GM12864 (cell line): ENCODE results near the gene C10orf143.

Source experiments
- DNase-seq: peaks from one replicate; pipeline ENCODE4 v3.0.0-alpha.2; 2011; ENCODE audit warnings: low read depth
- H3K4me3 ChIP-seq: 2 replicates; pipeline ENCODE4 v1.5.1; 2011; ENCODE audit warnings: mild to moderate bottlenecking, low read depth, low read length, control low read depth
- TF ChIP-seq, protein P1 (sequence below): IDR thresholded peaks from 2 replicates; pipeline ENCODE4 v1.5.1; 2011; ENCODE audit warnings: low read depth, mild to moderate bottlenecking, moderate library complexity, low read length, control low read depth, inconsistent platforms; ENCODE audit errors: missing control alignments

C10orf143 gene

DNA sequence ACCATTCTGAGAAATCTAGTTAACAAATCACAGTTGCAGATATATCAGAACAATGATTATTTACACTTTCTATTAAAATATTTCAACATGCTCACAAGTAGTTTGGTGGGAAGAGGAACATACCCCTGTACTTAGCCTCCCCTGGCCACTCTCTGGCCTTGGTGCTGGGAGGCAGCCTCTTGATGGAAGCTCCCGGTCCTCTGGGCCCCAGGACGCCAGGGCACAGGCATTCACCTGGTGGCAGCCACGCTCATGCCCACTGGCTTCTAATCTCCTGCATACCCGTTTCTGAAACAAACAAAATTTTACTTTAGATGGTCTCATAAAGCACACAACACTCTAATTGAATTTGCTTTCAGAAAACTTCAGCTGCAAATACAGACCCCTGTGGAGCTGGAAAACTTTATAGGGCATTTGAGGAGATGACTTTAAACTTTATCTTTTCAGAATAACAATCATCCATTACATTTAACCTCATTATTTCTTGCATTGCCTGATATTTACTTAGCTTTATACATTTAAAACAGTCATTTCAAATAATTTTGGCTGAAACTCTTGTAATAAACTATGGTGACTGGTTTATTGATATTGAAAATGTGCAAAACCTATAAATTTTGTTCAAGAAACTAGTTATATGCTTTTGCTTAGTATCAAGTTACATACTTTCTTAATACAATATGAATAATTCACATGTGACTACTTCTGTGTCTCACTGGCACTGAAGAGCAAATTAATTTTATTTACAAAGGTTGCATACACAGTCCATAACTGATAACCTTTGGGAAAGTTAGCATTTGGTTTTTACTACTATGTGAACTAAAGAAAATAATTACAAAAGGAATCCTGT lies 30.8 kb downstream of the C10orf143 start:
- no peak overlapping the region for H3K4me3 ChIP-seq
- no peak for DNase-seq
- TF ChIP-seq, protein P1, sequence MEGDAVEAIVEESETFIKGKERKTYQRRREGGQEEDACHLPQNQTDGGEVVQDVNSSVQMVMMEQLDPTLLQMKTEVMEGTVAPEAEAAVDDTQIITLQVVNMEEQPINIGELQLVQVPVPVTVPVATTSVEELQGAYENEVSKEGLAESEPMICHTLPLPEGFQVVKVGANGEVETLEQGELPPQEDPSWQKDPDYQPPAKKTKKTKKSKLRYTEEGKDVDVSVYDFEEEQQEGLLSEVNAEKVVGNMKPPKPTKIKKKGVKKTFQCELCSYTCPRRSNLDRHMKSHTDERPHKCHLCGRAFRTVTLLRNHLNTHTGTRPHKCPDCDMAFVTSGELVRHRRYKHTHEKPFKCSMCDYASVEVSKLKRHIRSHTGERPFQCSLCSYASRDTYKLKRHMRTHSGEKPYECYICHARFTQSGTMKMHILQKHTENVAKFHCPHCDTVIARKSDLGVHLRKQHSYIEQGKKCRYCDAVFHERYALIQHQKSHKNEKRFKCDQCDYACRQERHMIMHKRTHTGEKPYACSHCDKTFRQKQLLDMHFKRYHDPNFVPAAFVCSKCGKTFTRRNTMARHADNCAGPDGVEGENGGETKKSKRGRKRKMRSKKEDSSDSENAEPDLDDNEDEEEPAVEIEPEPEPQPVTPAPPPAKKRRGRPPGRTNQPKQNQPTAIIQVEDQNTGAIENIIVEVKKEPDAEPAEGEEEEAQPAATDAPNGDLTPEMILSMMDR, result no peak

- H3K4me3 ChIP-seq, result no peak overlapping the region
- TF ChIP-seq, protein P1, result no peak
- no peak for DNase-seq
Observed at GRCh38 chr10:130078120-130078519, 32.5 kb downstream of the C10orf143 start.

GRCh38 chr10:130076681-130077080 lies 33.9 kb downstream of the C10orf143 start:
- H3K4me3 ChIP-seq, result no peak overlapping the region
- TF ChIP-seq, protein P1, result no peak
- no peak for DNase-seq

- TF ChIP-seq, protein P1, result no peak
- no peak for DNase-seq
- H3K4me3 ChIP-seq, result no peak overlapping the region
Observed at GRCh38 chr10:130074639-130075038, 36.0 kb downstream of the C10orf143 start.

GRCh38 chr10:130073912-130074311 lies 36.7 kb downstream of the C10orf143 start:
- no peak overlapping the region for H3K4me3 ChIP-seq
- DNase-seq, result no peak
- TF ChIP-seq, protein P1, result no peak

DNA sequence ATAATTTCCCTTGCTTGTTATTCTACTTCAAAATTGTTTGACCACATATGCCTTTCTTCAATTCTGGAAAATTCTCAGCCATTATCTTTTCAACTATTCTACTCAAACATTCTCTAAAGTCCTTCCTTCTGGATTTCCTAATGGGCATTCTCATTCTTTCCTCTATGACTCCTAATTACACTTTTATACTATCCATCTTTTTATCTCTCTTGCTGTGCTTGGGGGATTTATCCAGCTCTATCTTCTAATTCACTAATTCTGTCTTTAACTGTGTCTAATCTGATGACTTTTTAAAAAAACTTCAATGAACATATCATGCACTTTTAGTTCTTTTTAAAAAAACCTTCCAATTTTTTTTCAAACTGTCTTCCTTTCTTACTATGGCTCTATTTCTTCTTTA lies 38.4 kb downstream of the C10orf143 start:
- no peak for DNase-seq
- TF ChIP-seq, protein P1, result no peak
- H3K4me3 ChIP-seq, result no peak overlapping the region

- no peak for DNase-seq
- TF ChIP-seq, protein P1, result no peak
- H3K4me3 ChIP-seq, result no peak overlapping the region
Observed at GRCh38 chr10:130067893-130068292, 42.7 kb downstream of the C10orf143 start.
